SK-N-SH (cell line): Measurements from ENCODE around the gene FAM24A.

ENCODE experiments used
- CTCF ChIP-seq: fragments of 200-600 bp; sonication (generic); IDR thresholded peaks from 2 replicates; pipeline ENCODE4 v1.6.1; 2017; ENCODE audit warnings: antibody characterized with exemption, mild to moderate bottlenecking, moderate library complexity
- EP300 ChIP-seq, 2 experiments: IDR thresholded peaks; 2 replicates each; pipeline versions ENCODE4 v1.4.0 to v1.6.1; 2012; ENCODE audit warnings: borderline replicate concordance in 1 of 2, low read depth in 1 of 2, low read length in 1 of 2
- EZH2phosphoT487 ChIP-seq: fragments of 200-600 bp; sonication (generic); IDR thresholded peaks from 2 replicates; pipeline ENCODE4 v1.6.1; 2017; ENCODE audit warnings: low read depth, mixed run types, mild to moderate bottlenecking, antibody characterized with exemption, moderate library complexity, borderline replicate concordance
- FOXJ3 ChIP-seq: sonication (generic); formaldehyde crosslinking; IDR thresholded peaks from 2 replicates; pipeline ENCODE4 v1.5.1; 2020; ENCODE audit warnings: mild to moderate bottlenecking, missing genetic modification reagents
- JUND ChIP-seq: IDR thresholded peaks from 2 replicates; pipeline ENCODE4 v1.4.0; 2012
- MAX ChIP-seq: IDR thresholded peaks from 2 replicates; pipeline ENCODE4 v1.4.0; 2012; ENCODE audit warnings: low read depth
- MEF2A ChIP-seq: IDR thresholded peaks from 2 replicates; pipeline ENCODE4 v1.4.0; 2012; ENCODE audit warnings: low read depth, borderline replicate concordance
- POLR2AphosphoS5 ChIP-seq: IDR thresholded peaks from 2 replicates; pipeline ENCODE4 v1.6.1; 2012; ENCODE audit warnings: low read depth, low read length
- RAD21 ChIP-seq: IDR thresholded peaks from 2 replicates; pipeline ENCODE4 v1.6.1; 2012; ENCODE audit warnings: mild to moderate bottlenecking, low read length
- SIN3A ChIP-seq: IDR thresholded peaks from 2 replicates; pipeline ENCODE4 v1.6.1; 2012; ENCODE audit warnings: low read depth, mild to moderate bottlenecking, low read length, moderate library complexity, borderline replicate concordance
- SMC3 ChIP-seq: IDR thresholded peaks from 2 replicates; pipeline ENCODE4 v1.6.1; 2012; ENCODE audit warnings: low read depth, low read length, improper control_type of control experiment
- TF ChIP-seq, protein P1 (sequence below): IDR thresholded peaks from 2 replicates; pipeline ENCODE4 v1.6.1; 2012; ENCODE audit warnings: mild to moderate bottlenecking, low read depth, low read length, moderate library complexity
- TF ChIP-seq, protein P2 (sequence below): fragments of 150-350 bp; IDR thresholded peaks from 2 replicates; pipeline ENCODE4 v1.6.1; 2017; ENCODE audit warnings: antibody characterized with exemption, low read length, low read depth, borderline replicate concordance

DNA sequence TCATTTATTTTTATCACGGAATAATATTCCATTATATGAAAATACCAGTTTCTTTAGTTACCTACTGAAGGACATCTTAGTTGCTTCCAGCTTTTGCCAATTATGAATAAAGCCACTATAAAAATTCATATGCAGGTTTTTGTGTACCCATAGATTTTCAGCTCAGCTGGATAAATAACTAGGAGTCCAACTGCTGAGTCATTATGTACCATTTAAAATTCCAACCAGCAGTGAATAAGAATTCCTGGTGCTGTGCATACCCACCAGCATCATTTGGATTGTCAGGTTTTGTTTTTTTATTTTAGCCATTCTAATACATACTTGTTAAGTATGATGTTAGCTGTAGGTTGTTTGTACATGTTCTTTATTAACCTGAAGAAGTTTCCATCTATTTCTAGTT, 45.5 kb upstream of the FAM24A start:
- TF ChIP-seq, protein P1, sequence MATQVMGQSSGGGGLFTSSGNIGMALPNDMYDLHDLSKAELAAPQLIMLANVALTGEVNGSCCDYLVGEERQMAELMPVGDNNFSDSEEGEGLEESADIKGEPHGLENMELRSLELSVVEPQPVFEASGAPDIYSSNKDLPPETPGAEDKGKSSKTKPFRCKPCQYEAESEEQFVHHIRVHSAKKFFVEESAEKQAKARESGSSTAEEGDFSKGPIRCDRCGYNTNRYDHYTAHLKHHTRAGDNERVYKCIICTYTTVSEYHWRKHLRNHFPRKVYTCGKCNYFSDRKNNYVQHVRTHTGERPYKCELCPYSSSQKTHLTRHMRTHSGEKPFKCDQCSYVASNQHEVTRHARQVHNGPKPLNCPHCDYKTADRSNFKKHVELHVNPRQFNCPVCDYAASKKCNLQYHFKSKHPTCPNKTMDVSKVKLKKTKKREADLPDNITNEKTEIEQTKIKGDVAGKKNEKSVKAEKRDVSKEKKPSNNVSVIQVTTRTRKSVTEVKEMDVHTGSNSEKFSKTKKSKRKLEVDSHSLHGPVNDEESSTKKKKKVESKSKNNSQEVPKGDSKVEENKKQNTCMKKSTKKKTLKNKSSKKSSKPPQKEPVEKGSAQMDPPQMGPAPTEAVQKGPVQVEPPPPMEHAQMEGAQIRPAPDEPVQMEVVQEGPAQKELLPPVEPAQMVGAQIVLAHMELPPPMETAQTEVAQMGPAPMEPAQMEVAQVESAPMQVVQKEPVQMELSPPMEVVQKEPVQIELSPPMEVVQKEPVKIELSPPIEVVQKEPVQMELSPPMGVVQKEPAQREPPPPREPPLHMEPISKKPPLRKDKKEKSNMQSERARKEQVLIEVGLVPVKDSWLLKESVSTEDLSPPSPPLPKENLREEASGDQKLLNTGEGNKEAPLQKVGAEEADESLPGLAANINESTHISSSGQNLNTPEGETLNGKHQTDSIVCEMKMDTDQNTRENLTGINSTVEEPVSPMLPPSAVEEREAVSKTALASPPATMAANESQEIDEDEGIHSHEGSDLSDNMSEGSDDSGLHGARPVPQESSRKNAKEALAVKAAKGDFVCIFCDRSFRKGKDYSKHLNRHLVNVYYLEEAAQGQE, result no peak
- TF ChIP-seq SIN3A (no peak), MAX (no peak), EP300 (IDR thresholded peaks at IDR 0.05; ENCODE audit: borderline replicate concordance in 1 of 2, low read depth in 1 of 2, low read length in 1 of 2) (peak in 1 of 2 experiments; percentile 35; a peak in 1 of 4 replicates), CTCF (no peak), EZH2phosphoT487 (no peak), SMC3 (no peak), RAD21 (no peak), JUND (peak; percentile 42), MEF2A (no peak), FOXJ3 (CRISPR knock-in tag) (no peak), POLR2AphosphoS5 (no peak)
- TF ChIP-seq, protein P2, sequence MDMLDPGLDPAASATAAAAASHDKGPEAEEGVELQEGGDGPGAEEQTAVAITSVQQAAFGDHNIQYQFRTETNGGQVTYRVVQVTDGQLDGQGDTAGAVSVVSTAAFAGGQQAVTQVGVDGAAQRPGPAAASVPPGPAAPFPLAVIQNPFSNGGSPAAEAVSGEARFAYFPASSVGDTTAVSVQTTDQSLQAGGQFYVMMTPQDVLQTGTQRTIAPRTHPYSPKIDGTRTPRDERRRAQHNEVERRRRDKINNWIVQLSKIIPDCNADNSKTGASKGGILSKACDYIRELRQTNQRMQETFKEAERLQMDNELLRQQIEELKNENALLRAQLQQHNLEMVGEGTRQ, result no peak
